GM21515 (cell line): ENCODE results near the gene TTK.
A peak's percentile ranks its signal among the peaks of the same experiment; 100 is the strongest.
"Not testable (repeated sequence)": the region's sequence is repeated elsewhere in the genome, so short reads cannot be mapped to it uniquely, and the experiment has no call there.

Experiments
- ATAC-seq: cut with Tn5 transposase; IDR thresholded peaks from one replicate; pipeline ENCODE4 v1.9.1; 2021; ENCODE audit not compliant: unreplicated experiment

TTK gene

GRCh38 chr6:80021131-80021530 lies 16.7 kb downstream of the TTK start:
- ATAC-seq, result no peak

DNA sequence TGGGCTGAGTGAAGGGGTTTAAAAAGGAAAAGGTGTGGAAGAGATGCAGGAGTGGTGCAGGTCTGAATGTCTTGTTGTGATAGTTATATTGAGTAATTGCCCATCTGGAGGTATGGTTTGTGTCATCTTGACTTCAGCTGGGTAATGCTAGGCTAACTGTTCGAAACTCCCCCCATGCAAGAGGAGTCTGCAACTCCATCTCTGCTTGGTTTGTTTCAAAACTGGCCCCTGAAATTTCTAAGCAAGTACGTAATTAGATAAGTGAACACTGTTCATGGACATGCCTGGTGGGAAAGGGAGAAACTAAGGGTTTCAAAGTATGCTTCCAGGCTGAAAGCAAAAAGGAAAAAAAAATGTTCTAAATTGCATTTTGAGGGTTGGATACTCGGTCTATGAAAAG lies 17.1 kb downstream of the TTK start:
- no peak for ATAC-seq

DNA sequence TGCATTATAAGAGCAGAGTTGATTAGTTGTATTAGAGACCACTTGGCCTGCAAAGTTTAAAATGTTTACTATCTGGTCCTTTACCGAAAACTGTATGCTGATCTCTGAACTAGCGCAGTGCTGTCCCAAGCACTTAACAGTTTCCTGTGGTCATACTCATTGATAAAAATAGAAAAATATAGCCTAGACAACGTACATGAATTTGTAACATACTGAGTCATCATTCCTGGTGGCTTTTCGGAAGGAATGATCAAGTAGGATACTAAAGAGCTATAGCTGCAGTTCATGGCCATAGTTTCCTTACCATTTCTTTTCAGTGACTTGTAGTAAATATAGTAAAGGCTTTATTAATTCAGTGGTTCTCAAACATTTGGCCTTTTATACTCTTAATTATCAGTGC lies 18.4 kb downstream of the TTK start:
- no peak for ATAC-seq

GRCh38 chr6:80028589-80028988 lies 24.1 kb downstream of the TTK start:
- ATAC-seq, result no peak

GRCh38 chr6:80029470-80029869 lies 25.0 kb downstream of the TTK start:
- peak; percentile 84 for ATAC-seq

DNA sequence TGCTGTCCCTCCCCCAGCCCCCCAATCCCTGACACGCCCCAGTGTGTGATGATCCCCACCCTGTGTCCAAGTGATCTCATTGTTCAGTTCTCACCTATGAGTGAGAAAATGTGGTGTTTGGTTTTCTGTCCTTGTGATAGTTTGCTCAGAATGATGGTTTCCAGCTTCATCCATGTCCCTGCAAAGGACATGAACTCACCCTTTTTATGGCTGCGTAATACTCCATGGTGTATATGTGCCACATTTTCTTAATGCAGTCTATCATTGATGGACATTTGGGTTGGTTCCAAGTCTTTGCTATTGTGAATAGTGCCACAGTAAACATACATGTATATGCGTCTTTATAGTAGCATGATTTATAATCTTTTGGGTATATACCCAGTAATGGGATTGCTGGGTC lies 43.8 kb downstream of the TTK start:
- ATAC-seq, result not testable (repeated sequence)

DNA sequence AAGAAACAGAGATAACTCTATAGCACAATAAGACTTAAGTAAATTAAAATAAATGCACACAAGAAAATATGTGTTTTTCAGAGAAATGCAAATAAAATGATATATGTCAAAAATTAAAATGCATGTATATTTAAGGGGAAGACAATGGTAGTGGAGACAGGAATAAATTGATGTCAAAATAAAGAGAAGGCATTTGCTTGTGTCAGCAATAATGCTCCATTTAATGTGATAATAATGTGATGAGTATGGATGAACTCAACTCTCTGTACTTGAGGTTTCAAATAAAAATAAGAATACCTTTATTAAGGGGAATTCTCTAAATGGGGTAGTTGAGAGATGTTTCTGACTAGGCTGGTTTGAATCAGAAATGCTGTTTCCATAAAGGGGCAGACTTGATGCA lies 56.3 kb downstream of the TTK start:
- ATAC-seq, result no peak

GRCh38 chr6:80068146-80068545 lies 63.7 kb downstream of the TTK start:
- not testable (repeated sequence) for ATAC-seq

DNA sequence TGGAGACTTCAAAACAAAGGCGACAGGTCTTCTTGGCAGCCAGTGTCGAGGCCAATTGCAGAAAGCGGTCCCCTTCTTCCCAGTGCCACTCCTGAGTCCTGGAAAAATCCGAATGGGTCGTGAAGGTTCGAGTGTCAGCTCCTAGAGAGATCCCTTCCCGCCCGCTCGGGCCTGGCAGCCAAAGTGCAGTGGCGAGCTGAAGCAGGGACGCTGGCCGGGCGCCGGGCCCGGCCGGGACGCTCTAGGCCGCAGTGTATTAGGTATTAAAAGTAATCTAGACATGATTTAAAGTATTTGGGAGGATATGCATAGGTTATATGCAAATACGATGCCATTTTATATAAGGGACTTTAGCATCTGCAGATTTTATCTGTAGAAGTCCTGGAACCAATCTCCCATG lies 66.0 kb downstream of the TTK start:
- ATAC-seq, result not testable (repeated sequence)

GRCh38 chr6:80077067-80077466 lies 72.6 kb downstream of the TTK start:
- ATAC-seq, result no peak

GRCh38 chr6:80088637-80089036 lies 84.2 kb downstream of the TTK start:
- no peak for ATAC-seq

- no peak for ATAC-seq
These were observed 87.1 kb downstream of the TTK start for GRCh38 chr6:80091506-80091905.
